Natural killer cell (primary cell): Measurements from ENCODE around the gene HYAL4. TPM values are rescaled to one million over a fixed set of nuclear protein-coding genes. Genes with fewer than 3 reads are reported as not detected.

Experiments
- ATAC-seq, 3 donors: fragments of 150-1000 bp in 2 of 3; fragments of 200-7000 bp in 1 of 3; cut with Tn5 transposase; 1 replicate in 1 of 3; 2 replicates in 2 of 3; pipeline ENCODE4 v1.10.0; 2021; ENCODE audit warnings: mild to moderate bottlenecking in 2 of 3, moderate library complexity in 2 of 3
- DNase-seq, 2 donors: peaks; one replicate each; pipeline versions ENCODE4 v3.0.0 to v3.0.0-alpha.2; 2013 to 2021; ENCODE audit warnings: mixed read lengths in 1 of 2
- H3K27ac ChIP-seq: one replicate; pipeline ENCODE4 v1.5.1; 2013; ENCODE audit warnings: mild to moderate bottlenecking, low read length
- H3K27me3 ChIP-seq: one replicate; pipeline ENCODE4 v1.6.1; 2013; ENCODE audit warnings: low read length; ENCODE audit not compliant: control insufficient read depth, insufficient read depth
- H3K36me3 ChIP-seq: one replicate; pipeline ENCODE4 v1.6.1; 2013; ENCODE audit warnings: low read length; ENCODE audit not compliant: control insufficient read depth, insufficient read depth
- H3K4me1 ChIP-seq: one replicate; pipeline ENCODE4 v1.6.1; 2013; ENCODE audit warnings: low read length; ENCODE audit not compliant: control insufficient read depth, insufficient read depth
- H3K4me3 ChIP-seq: one replicate; pipeline ENCODE4 v1.5.1; 2013; ENCODE audit warnings: low read length
- H3K9me3 ChIP-seq: one replicate; pipeline ENCODE4 v1.6.1; 2013; ENCODE audit warnings: low read length; ENCODE audit not compliant: control insufficient read depth, insufficient read depth
- H3K27ac Mint-ChIP-seq, 2 donors: one replicate each; pipeline ENCODE4 v1.8.0; 2022; ENCODE audit warnings: mild to moderate bottlenecking in 2 of 2, mixed read lengths in 2 of 2, moderate library complexity in 1 of 2
- H3K27me3 Mint-ChIP-seq, 2 donors: one replicate each; pipeline ENCODE4 v1.8.0; 2022; ENCODE audit warnings: low read depth in 2 of 2, mixed read lengths in 2 of 2
- H3K36me3 Mint-ChIP-seq: one replicate; pipeline ENCODE4 v1.8.0; 2022; ENCODE audit warnings: mixed read lengths
- H3K4me1 Mint-ChIP-seq, 2 donors: one replicate each; pipeline ENCODE4 v1.8.0; 2022; ENCODE audit warnings: mixed read lengths in 2 of 2
- H3K4me3 Mint-ChIP-seq: one replicate; pipeline ENCODE4 v1.8.0; 2022; ENCODE audit warnings: mild to moderate bottlenecking, moderate library complexity, mixed read lengths
- H3K9me3 Mint-ChIP-seq, 2 donors: one replicate each; pipeline ENCODE4 v1.8.0; 2022; ENCODE audit warnings: mixed read lengths in 2 of 2
- CTCF ChIP-seq: fragments of 200-600 bp; IDR thresholded peaks from one replicate; pipeline ENCODE4 v1.8.0; 2022; ENCODE audit warnings: antibody characterized with exemption
- WGBS: methylation state at CpG from one replicate; pipeline ENCODE4 v1.1.7; 2013; ENCODE audit warnings: missing lambda C conversion rate; ENCODE audit not compliant: insufficient coverage; 5-methylcytosine and 5-hydroxymethylcytosine counted together
- intact Hi-C: fragments of 100-400 bp; cut with micrococcal nuclease; formaldehyde crosslinking; loops from one replicate; pipeline ENCODE4 v1.14.2; 2022
- total RNA-seq, 4 donors: library from RNA; stranded (reverse); fragments of 120-200 nt in 1 of 4; gene quantifications; one replicate each; pipeline versions ENCODE4 v1.2.3 to v1.2.4, GENCODE V29; 2013 to 2022

Gene HYAL4
- total RNA-seq, 3 donors from 2014 or later (not counting 1 experiment from before 2014, with no cell fraction given): not detected

- Histone ChIP-seq H3K4me1 (no peaks in the 10 kb centered on the region), H3K27ac (no peak overlapping the region), H3K27me3 (no peaks in the 10 kb centered on the region), H3K4me3 (no peak overlapping the region), H3K36me3 (no peaks in the 10 kb centered on the region), H3K9me3 (no peaks in the 10 kb centered on the region)
- H3K27me3 Mint-ChIP-seq: peaks cover 12 to 20% of the 10 kb centered on the region in 2 donors
- peaks cover 0 to 4% of the 10 kb centered on the region in 2 donors for H3K9me3 Mint-ChIP-seq
- H3K36me3 Mint-ChIP-seq: no peaks in the 10 kb centered on the region
- no peak for TF ChIP-seq CTCF
- no peak overlapping the region for H3K4me3 Mint-ChIP-seq
- ATAC-seq (no peak), DNase-seq (peak in 1 of 2 donors; percentile 47)
- intact Hi-C loops: no loop called here
- peaks cover 0 to 8% of the 10 kb centered on the region in 2 donors for H3K4me1 Mint-ChIP-seq
- WGBS: 16% methylated on average over 3 of the region's 3 CpGs
- no peak overlapping the region for H3K27ac Mint-ChIP-seq
These were observed 20.8 kb upstream of the HYAL4 start for GRCh38 chr7:123823898-123824753.

GRCh38 chr7:123824754-123825067 is 20.3 kb upstream of the HYAL4 start:
- no peak overlapping the region for H3K27ac ChIP-seq
- H3K27me3 Mint-ChIP-seq: peaks cover 12 to 20% of the 10 kb centered on the region in 2 donors
- no peaks in the 10 kb centered on the region for H3K27me3 ChIP-seq
- no peak for ATAC-seq
- H3K9me3 Mint-ChIP-seq: peaks cover 0 to 4% of the 10 kb centered on the region in 2 donors
- no peak for DNase-seq
- 100% methylated on average over 1 of the region's 1 CpG for WGBS
- intact Hi-C loops: no loop called here
- no peak overlapping the region for H3K4me3 ChIP-seq
- no peak overlapping the region for H3K27ac Mint-ChIP-seq
- H3K4me3 Mint-ChIP-seq: no peak overlapping the region
- no peaks in the 10 kb centered on the region for H3K4me1 ChIP-seq
- no peaks in the 10 kb centered on the region for H3K36me3 Mint-ChIP-seq
- no peaks in the 10 kb centered on the region for H3K36me3 ChIP-seq
- H3K4me1 Mint-ChIP-seq: peaks cover 0 to 8% of the 10 kb centered on the region in 2 donors
- no peaks in the 10 kb centered on the region for H3K9me3 ChIP-seq
- no peak for TF ChIP-seq CTCF

- Mint-ChIP-seq H3K36me3 (no peaks in the 10 kb centered on the region), H3K4me3 (no peak overlapping the region), H3K4me1 (peaks cover 0 to 8% of the 10 kb centered on the region in 2 donors), H3K27me3 (peaks cover 16 to 17% of the 10 kb centered on the region in 2 donors), H3K27ac (no peak overlapping the region), H3K9me3 (peaks cover 0 to 2% of the 10 kb centered on the region in 2 donors)
- WGBS: 80% methylated on average over 1 of the region's 2 CpGs
- no peaks in the 10 kb centered on the region for H3K36me3 ChIP-seq
- intact Hi-C loops: no loop called here
- no peaks in the 10 kb centered on the region for H3K27me3 ChIP-seq
- no peak for ATAC-seq
- DNase-seq: no peak
- TF ChIP-seq CTCF: no peak
- no peaks in the 10 kb centered on the region for H3K4me1 ChIP-seq
- no peak overlapping the region for H3K27ac ChIP-seq
- H3K4me3 ChIP-seq: no peak overlapping the region
- no peaks in the 10 kb centered on the region for H3K9me3 ChIP-seq
These were observed 16.2 kb upstream of the HYAL4 start for GRCh38 chr7:123828805-123829204.
